Cardiac muscle cell (in vitro differentiated cells and primary cell): Measurements from ENCODE around the gene FAXDC2. TPM values are rescaled to one million over a fixed set of nuclear protein-coding genes. Genes with fewer than 3 reads are reported as not detected.

Experiments used
- DNase-seq, 2 donors: peaks; one replicate each; pipeline versions ENCODE4 v3.0.0 to v3.0.0-alpha.2; 2010 to 2017; ENCODE audit warnings: low read depth in 1 of 2, low spot score in 1 of 2
- H3K27ac ChIP-seq: fragments of 200-600 bp; sonication (generic); 2 replicates; pipeline ENCODE4 v1.5.1; 2016
- H3K27me3 ChIP-seq: fragments of 200-600 bp; sonication (generic); 2 replicates; pipeline ENCODE4 v1.6.0; 2016; ENCODE audit warnings: control low read depth
- H3K36me3 ChIP-seq: fragments of 200-600 bp; sonication (generic); 2 replicates; pipeline ENCODE4 v1.5.1; 2016; ENCODE audit warnings: control low read depth
- H3K4me1 ChIP-seq: fragments of 200-600 bp; sonication (generic); 2 replicates; pipeline ENCODE4 v1.8.1; 2017; ENCODE audit warnings: low read depth, mild to moderate bottlenecking, mixed run types
- H3K4me3 ChIP-seq: fragments of 200-600 bp; sonication (generic); 2 replicates; pipeline ENCODE4 v1.5.1; 2016; ENCODE audit warnings: mild to moderate bottlenecking
- H3K9me3 ChIP-seq: fragments of 200-600 bp; sonication (generic); 2 replicates; pipeline ENCODE4 v1.5.1; 2017; ENCODE audit warnings: low read depth, mild to moderate bottlenecking, control low read depth
- polyA plus RNA-seq: library from polyadenylated mRNA; unstranded; fragments of >200 nt; fragmentation: Nextera tagmentation; extraction: Ambion mirVana; gene quantifications from 2 replicates; pipeline ENCODE4 v1.2.1, GENCODE V29; 2016
- total RNA-seq: library from RNA; depleted of rRNA; stranded (reverse); fragments of >200 nt; gene quantifications from 2 replicates; pipeline ENCODE4 v1.2.3, GENCODE V29; 2016
- TF ChIP-seq, protein P1 (sequence below): IDR thresholded peaks from 2 replicates; pipeline ENCODE4 v1.5.1; 2012; ENCODE audit warnings: low read depth, mild to moderate bottlenecking, low read length

Gene FAXDC2
- total and polyA plus RNA-seq, 2 experiments from 2014 or later = 25.1 to 39.4 TPM

DNA sequence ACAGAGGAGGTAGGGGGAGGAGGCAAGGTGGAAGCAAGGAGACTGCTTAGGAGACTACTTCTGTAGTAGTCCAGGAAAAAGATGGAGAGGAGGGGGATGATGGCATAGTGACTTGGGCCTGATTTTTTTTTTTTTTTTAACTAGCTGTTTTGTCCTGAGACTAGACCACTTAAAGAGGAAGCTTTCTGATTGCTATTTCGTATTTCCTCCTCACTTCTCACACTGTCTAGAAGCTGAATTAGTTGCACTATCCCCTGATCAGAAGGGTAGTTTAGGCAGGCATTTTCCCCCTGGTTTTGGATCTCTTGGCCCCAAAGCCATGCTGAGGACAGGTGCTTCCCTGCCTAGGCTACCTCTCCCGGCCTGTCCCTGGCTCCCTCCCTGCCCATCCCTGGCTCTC is 80.3 kb downstream of the FAXDC2 start:
- Histone ChIP-seq H3K4me3 (no peak overlapping the region), H3K36me3 (no peaks in the 10 kb centered on the region), H3K4me1 (peaks cover 67% of the 10 kb centered on the region), H3K9me3 (no peaks in the 10 kb centered on the region), H3K27ac (no peak overlapping the region), H3K27me3 (no peaks in the 10 kb centered on the region)
- DNase-seq = no peak
- TF ChIP-seq, protein P1, sequence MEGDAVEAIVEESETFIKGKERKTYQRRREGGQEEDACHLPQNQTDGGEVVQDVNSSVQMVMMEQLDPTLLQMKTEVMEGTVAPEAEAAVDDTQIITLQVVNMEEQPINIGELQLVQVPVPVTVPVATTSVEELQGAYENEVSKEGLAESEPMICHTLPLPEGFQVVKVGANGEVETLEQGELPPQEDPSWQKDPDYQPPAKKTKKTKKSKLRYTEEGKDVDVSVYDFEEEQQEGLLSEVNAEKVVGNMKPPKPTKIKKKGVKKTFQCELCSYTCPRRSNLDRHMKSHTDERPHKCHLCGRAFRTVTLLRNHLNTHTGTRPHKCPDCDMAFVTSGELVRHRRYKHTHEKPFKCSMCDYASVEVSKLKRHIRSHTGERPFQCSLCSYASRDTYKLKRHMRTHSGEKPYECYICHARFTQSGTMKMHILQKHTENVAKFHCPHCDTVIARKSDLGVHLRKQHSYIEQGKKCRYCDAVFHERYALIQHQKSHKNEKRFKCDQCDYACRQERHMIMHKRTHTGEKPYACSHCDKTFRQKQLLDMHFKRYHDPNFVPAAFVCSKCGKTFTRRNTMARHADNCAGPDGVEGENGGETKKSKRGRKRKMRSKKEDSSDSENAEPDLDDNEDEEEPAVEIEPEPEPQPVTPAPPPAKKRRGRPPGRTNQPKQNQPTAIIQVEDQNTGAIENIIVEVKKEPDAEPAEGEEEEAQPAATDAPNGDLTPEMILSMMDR = no peak

Other genes with a start within 250 kb of the FAXDC2 start
- gene LARP1, start 95.2 kb downstream of the FAXDC2 start, total RNA-seq = 70.6 and 97.8 TPM in 2 replicates
- 40.7 and 57.6 TPM in 2 replicates for gene LARP1, start 95.2 kb downstream of the FAXDC2 start, polyA plus RNA-seq
- 45.2 and 55.7 TPM in 2 replicates for gene CNOT8, start 8.0 kb upstream of the FAXDC2 start, total RNA-seq
- gene CNOT8, start 8.0 kb upstream of the FAXDC2 start, polyA plus RNA-seq = 37.2 and 45.6 TPM in 2 replicates
- gene GEMIN5, start 87.6 kb upstream of the FAXDC2 start, total RNA-seq = 14.3 and 17.4 TPM in 2 replicates
- gene GEMIN5, start 87.6 kb upstream of the FAXDC2 start, polyA plus RNA-seq = 10.8 and 14.7 TPM in 2 replicates
- gene MRPL22, start 90.5 kb upstream of the FAXDC2 start, total RNA-seq = 27.3 and 39.0 TPM in 2 replicates
- gene MRPL22, start 90.5 kb upstream of the FAXDC2 start, polyA plus RNA-seq = 139 and 164 TPM in 2 replicates
- not detected in 2 replicates for gene KIF4B, start 163.2 kb upstream of the FAXDC2 start, total RNA-seq
- gene KIF4B, start 163.2 kb upstream of the FAXDC2 start, polyA plus RNA-seq = 0.05 TPM in 1 of 2 replicates, not detected in the other